Ovary (tissue), 3 donors: ENCODE results near the gene AK9.

Source experiments
- CTCF ChIP-seq, 3 donors: fragments of 450-650 bp in 2 of 3; fragments of 200-600 bp in 1 of 3; IDR thresholded peaks; one replicate each; pipeline versions ENCODE4 v1.5.1 to v1.8.0; 2016 to 2022; ENCODE audit warnings: antibody characterized with exemption in 3 of 3, mild to moderate bottlenecking in 1 of 3
- EP300 ChIP-seq: sonication (generic); formaldehyde crosslinking; IDR thresholded peaks from one replicate; pipeline ENCODE4 v1.6.1; 2017; ENCODE audit warnings: antibody characterized with exemption
- POLR2A ChIP-seq: fragments of 450-650 bp; IDR thresholded peaks from one replicate; pipeline ENCODE4 v1.6.1; 2017; ENCODE audit warnings: antibody characterized with exemption, mild to moderate bottlenecking, moderate library complexity
- donor health status: DM: no; HTN: no; CAD: no.

GRCh38 chr6:109473120-109473519, 217.9 kb downstream of the AK9 start:
- no peak for TF ChIP-seq CTCF (IDR thresholded peaks at IDR 0.05)
- no peak for TF ChIP-seq POLR2A
- TF ChIP-seq EP300, result no peak
